Endothelial cell of umbilical vein (primary cell): ENCODE data around the gene LGI4. TPM values are rescaled to one million over a fixed set of nuclear protein-coding genes. Genes with fewer than 3 reads are reported as not detected.

ENCODE experiments used
- BruUV-seq: library from RNA; stranded (reverse); fragments of 400-500 nt; replicated peaks from 2 replicates; lab custom pipeline; 2021; lab: Mats Ljungman, UMichigan
- CTCF ChIA-PET: fragments of 300-600, 350-600 bp; sonication (Branson Sonifier 250); formaldehyde crosslinking; loops from one replicate; lab custom pipeline; 2021; ENCODE audit warnings: antibody characterized with exemption, inconsistent platforms; lab: Charles Lee
- POLR2A ChIA-PET: fragments of 300-600, 350-600 bp; sonication (Branson Sonifier 250); formaldehyde crosslinking; loops from one replicate; lab custom pipeline; 2021; ENCODE audit warnings: antibody characterized with exemption, inconsistent platforms; lab: Charles Lee
- DNase-seq: peaks from one replicate; pipeline ENCODE4 v3.0.0-alpha.2; 2011; ENCODE audit warnings: low read depth, low spot score
- FAIRE-seq: peaks from 2 replicates; lab custom pipeline; 2011; peaks lifted over from hg19 to GRCh38; lab: Jason Lieb, UNC
- H2AFZ ChIP-seq: 2 replicates; pipeline ENCODE4 v1.6.0; 2012; ENCODE audit warnings: low read depth, low read length, control low read depth, inconsistent platforms
- H3K27ac ChIP-seq: 2 replicates; pipeline ENCODE4 v1.5.1; 2011; ENCODE audit warnings: low read depth, mild to moderate bottlenecking, control low read depth, low read length, moderate library complexity; ENCODE audit not compliant: insufficient read depth
- H3K27me3 ChIP-seq, 2 experiments: 2 replicates each; pipeline versions ENCODE4 v1.6.0 to v1.6.1; 2011; ENCODE audit warnings: low read length in 2 of 2, mixed read lengths in 1 of 2; ENCODE audit not compliant: control insufficient read depth in 2 of 2, insufficient read depth in 2 of 2
- H3K36me3 ChIP-seq, 2 experiments: 2 replicates in 1 of 2; 3 replicates in 1 of 2; pipeline ENCODE4 v1.5.1; 2011; ENCODE audit warnings: low read length in 2 of 2, mild to moderate bottlenecking in 1 of 2, moderate library complexity in 1 of 2; ENCODE audit not compliant: control insufficient read depth in 2 of 2, insufficient read depth in 2 of 2; ENCODE audit errors: extremely low read depth in 1 of 2
- H3K4me1 ChIP-seq: 3 replicates; pipeline ENCODE4 v1.5.1; 2011; ENCODE audit warnings: mild to moderate bottlenecking, low read length; ENCODE audit not compliant: control insufficient read depth, insufficient read depth; ENCODE audit errors: extremely low read depth
- H3K4me2 ChIP-seq: 2 replicates; pipeline ENCODE4 v1.6.1; 2011; ENCODE audit warnings: low read length, control low read depth, mixed read lengths; ENCODE audit not compliant: insufficient read depth
- H3K4me3 ChIP-seq, 3 experiments: fragments of 200-600 bp in 1 of 3; sonication (generic), shearing (Covaris generic) in 1 of 3; replicated peaks in 1 of 3; 2 replicates each; pipeline ENCODE4 v1.5.1; 2011 to 2016; ENCODE audit warnings: control low read depth in 3 of 3, low read length in 3 of 3, mild to moderate bottlenecking in 2 of 3, inconsistent platforms in 1 of 3, low read depth in 1 of 3, moderate library complexity in 1 of 3; ENCODE audit not compliant: insufficient read depth in 1 of 3
- H3K79me2 ChIP-seq: 2 replicates; pipeline ENCODE4 v1.6.0; 2012; ENCODE audit warnings: low read length, inconsistent platforms; ENCODE audit not compliant: control insufficient read depth, insufficient read depth
- H3K9ac ChIP-seq: replicated peaks from 2 replicates; pipeline ENCODE3; 2011; ENCODE audit warnings: low read length, control low read depth; ENCODE audit not compliant: insufficient read depth; ENCODE audit errors: extremely low read depth
- H3K9me1 ChIP-seq: replicated peaks from 3 replicates; pipeline ENCODE4 v1.6.0; 2011; ENCODE audit warnings: mild to moderate bottlenecking, low read length; ENCODE audit not compliant: control insufficient read depth, insufficient read depth; ENCODE audit errors: extremely low read depth
- H3K9me3 ChIP-seq: replicated peaks from 2 replicates; pipeline ENCODE4 v1.5.1; 2012; ENCODE audit warnings: low read length, inconsistent platforms; ENCODE audit not compliant: control insufficient read depth, insufficient read depth
- H4K20me1 ChIP-seq: replicated peaks from 2 replicates; pipeline ENCODE3; 2011; ENCODE audit warnings: mild to moderate bottlenecking, low read length; ENCODE audit not compliant: control insufficient read depth, insufficient read depth; ENCODE audit errors: extremely low read depth
- CTCF ChIP-seq, 2 donors: IDR thresholded peaks; 1 replicate in 1 of 2; 2 replicates in 1 of 2; pipeline ENCODE4 v1.5.1; 2011; ENCODE audit warnings: low read length in 2 of 2, mild to moderate bottlenecking in 2 of 2, moderate library complexity in 2 of 2, control low read depth in 1 of 2, inconsistent platforms in 1 of 2, low read depth in 1 of 2; ENCODE audit not compliant: insufficient read depth in 1 of 2; ENCODE audit errors: extremely low read depth in 1 of 2
- EZH2 ChIP-seq: IDR thresholded peaks from 2 replicates; pipeline ENCODE4 v1.6.1; 2012; ENCODE audit warnings: borderline replicate concordance, low read depth, mild to moderate bottlenecking, moderate library complexity, low read length, inconsistent platforms; ENCODE audit not compliant: severe bottlenecking
- FOS ChIP-seq: IDR thresholded peaks from 2 replicates; pipeline ENCODE4 v1.6.1; 2011; ENCODE audit warnings: mild to moderate bottlenecking, low read length, moderate library complexity, borderline replicate concordance; ENCODE audit not compliant: insufficient read depth
- GATA2 ChIP-seq: IDR thresholded peaks from 2 replicates; pipeline ENCODE4 v1.7.0; 2011; ENCODE audit warnings: low read depth, mild to moderate bottlenecking, moderate library complexity, mixed read lengths, low read length; ENCODE audit not compliant: insufficient read length, insufficient read depth
- JUN ChIP-seq: IDR thresholded peaks from 2 replicates; pipeline ENCODE4 v1.6.1; 2011; ENCODE audit warnings: borderline replicate concordance, low read depth; ENCODE audit not compliant: insufficient read length, insufficient read depth
- MAX ChIP-seq: IDR thresholded peaks from 2 replicates; pipeline ENCODE4 v1.6.1; 2011; ENCODE audit not compliant: insufficient read depth, insufficient read length
- MYC ChIP-seq: IDR thresholded peaks from one replicate; pipeline ENCODE4 v1.6.1; 2011; ENCODE audit warnings: mild to moderate bottlenecking, low read depth, low read length
- POLR2A ChIP-seq: IDR thresholded peaks from 2 replicates; pipeline ENCODE4 v1.6.1; 2012; ENCODE audit warnings: low read depth, mild to moderate bottlenecking, control low read depth, low read length
- POLR2AphosphoS5 ChIP-seq: IDR thresholded peaks from 2 replicates; pipeline ENCODE4 v1.6.1; 2012; ENCODE audit warnings: low read depth, mild to moderate bottlenecking, control low read depth, low read length, moderate library complexity; ENCODE audit not compliant: insufficient read depth
- dilution Hi-C: fragments of 300-500 bp; cut with MboI; formaldehyde crosslinking; loops from one replicate; pipeline ENCODE4 v1.15.0; 2019; ENCODE audit warnings: low sequenced_read_pairs; ENCODE audit not compliant: extremely low pct_ligation_motif_present
- intact Hi-C: fragments of 100-400 bp; cut with micrococcal nuclease; formaldehyde crosslinking; loops from one replicate; pipeline ENCODE4 v1.10.0; 2022
- polyA plus RNA-seq, 4 experiments: library from polyadenylated mRNA; depleted of rRNA in 3 of 4; stranded (reverse) in 3 of 4; unstranded in 1 of 4; fragments of >200 nt; gene quantifications; 2 replicates each; pipeline versions ENCODE4 v1.2.1 to v1.2.3, GENCODE V29; 2011 to 2012; ENCODE audit warnings: missing spikeins in 1 of 4
- total RNA-seq: library from RNA; stranded (reverse); gene quantifications from 2 replicates; pipeline ENCODE4 v1.2.3, GENCODE V29; 2021

LGI4 gene
- total and polyA plus RNA-seq, 2 donors (not counting 3 experiments of a cell fraction or from before 2014, with no cell fraction given): not detected

- no TSS peak for BruUV-seq
- Histone ChIP-seq H4K20me1 (no peaks in the 10 kb centered on the region), H2AFZ (no peak within 1 kb of the TSS), H3K9ac (no peak within 1 kb of the TSS), H3K4me2 (no peak within 1 kb of the TSS), H3K9me1 (no peaks in the 10 kb centered on the region), H3K9me3 (no peaks in the 10 kb centered on the region), H3K79me2 (no peaks in the 10 kb centered on the region), H3K36me3 (no peaks in the 10 kb centered on the region), H3K4me3 (no peak within 1 kb of the TSS), H3K27ac (no peak within 1 kb of the TSS), H3K4me1 (no peaks in the 10 kb centered on the region), H3K27me3 (no peaks in the 10 kb centered on the region)
- POLR2A ChIA-PET: no interaction called here
- dilution Hi-C loops: no loop called here
- no peak for FAIRE-seq
- DNase-seq: no peak
- CTCF ChIA-PET: interaction anchor here (1.0 to 2.2 kb wide), 6 partner anchors 9 to 238 kb away, joined by 3 to 20 read pairs (median 6); partner anchors contain the start of gene LGI4
- no peak for TF ChIP-seq FOS
- no peak for TF ChIP-seq EZH2
- TF ChIP-seq CTCF (IDR thresholded peaks at IDR 0.05; ENCODE audit: extremely low read depth in 1 of 2, insufficient read depth in 1 of 2, low read depth in 1 of 2, low read length in 2 of 2): no peak
- TF ChIP-seq MAX: no peak
- no peak for TF ChIP-seq MYC
- TF ChIP-seq POLR2AphosphoS5: no peak
- no peak for TF ChIP-seq JUN
- no peak for TF ChIP-seq GATA2
- TF ChIP-seq POLR2A: no peak
- intact Hi-C loops: no loop called here
Measured at GRCh38 chr19:35115177-35115951, 19.5 kb downstream of the LGI4 start, which contains the start of gene FXYD3. Gene FXYD3 (plus strand): TSS chr19:35115823. CDS start chr19:35119377, 3,554 bp downstream.
